NCI-H2196 treated with DMSO at 0.1 percent for 48 hours (cell line): ENCODE results near the gene SV2B.

Source experiments
- DNase-seq: peaks from one replicate; lab custom pipeline; 2025; ENCODE audit not compliant: unreplicated experiment; lab: John Stamatoyannopoulos, UW

The SV2B gene

GRCh38 chr15:91225741-91226140, 125.7 kb downstream of the SV2B start:
- no peak for DNase-seq

DNA sequence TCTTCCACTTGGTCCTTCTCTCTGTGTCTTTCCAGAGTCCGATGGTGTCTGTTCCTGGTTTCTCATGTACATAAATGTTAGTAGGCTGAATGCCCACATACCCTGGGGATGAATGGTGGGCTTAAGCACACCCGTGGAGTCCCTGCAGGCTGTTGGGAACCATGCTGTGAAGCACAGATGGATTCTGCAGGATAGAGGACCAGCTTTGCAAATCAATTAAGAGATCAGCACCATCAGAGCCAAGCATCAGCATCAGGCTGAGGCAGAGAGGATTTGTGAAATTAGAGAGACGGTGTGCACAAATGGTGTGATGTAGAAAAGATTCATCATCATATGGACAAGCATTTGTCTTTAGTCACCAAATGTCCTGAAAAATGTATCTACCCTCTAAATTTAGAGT, 127.1 kb downstream of the SV2B start:
- no peak for DNase-seq

DNA sequence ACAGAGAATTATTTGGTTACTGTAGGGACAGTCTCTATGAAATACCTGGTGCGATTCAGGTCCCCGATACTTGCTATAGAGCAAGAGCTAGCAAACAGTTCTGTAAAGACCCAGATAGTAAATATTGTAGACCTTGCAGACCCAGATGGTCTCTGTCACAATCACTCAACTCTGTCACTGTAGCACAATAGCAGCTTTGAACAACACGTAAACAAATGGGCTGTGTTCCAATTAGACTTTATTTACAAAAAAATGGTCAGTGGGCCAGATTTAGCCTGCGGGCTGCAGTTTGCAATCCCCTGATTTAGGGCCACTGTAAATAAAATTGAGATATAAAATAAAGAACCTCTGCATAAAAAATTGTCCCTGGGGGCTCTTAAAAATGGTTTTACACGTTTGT, 127.7 kb downstream of the SV2B start:
- no peak for DNase-seq

GRCh38 chr15:91228383-91228782, 128.3 kb downstream of the SV2B start:
- DNase-seq: no peak

DNA sequence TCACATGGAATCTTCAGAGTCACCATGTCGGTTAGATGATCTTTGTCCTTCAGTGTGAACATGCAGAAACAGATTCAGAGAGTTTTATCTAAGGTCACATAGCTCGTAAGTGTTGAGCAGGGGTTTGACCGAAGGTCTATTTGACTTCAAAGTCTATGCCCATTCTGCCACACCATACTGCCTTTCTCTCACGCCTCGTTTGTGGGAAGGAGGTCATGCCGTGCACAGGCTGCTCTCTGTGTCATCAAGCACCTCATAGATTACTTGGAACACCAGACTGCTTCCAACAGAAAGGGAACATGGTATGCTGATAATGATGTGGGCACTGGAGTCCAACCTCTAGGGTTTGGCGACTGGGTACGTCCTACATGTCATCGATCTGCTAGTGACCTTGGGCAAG, 128.8 kb downstream of the SV2B start:
- DNase-seq: no peak

GRCh38 chr15:91231703-91232102, 131.6 kb downstream of the SV2B start:
- DNase-seq: no peak

DNA sequence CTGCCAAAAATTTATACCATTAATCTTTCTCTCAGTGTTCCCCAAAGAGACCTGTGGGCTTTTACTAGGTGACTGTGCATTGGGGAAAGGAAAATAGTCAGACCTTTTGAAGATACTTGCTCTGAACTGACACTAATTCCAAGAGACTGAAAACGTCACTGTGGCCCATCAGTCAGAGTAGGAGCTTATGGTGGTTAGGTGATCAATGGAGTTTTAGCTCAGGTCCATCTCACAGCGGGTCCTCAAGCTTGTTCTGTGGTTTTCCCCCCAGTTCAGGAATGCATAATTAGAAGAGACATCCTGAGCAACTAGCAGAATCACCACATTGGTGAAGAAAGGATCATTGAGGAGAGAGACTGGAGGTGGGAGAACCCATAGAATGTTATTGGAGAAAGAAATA, 134.7 kb downstream of the SV2B start:
- no peak for DNase-seq

- no peak for DNase-seq
Measured at GRCh38 chr15:91235376-91235775, 135.3 kb downstream of the SV2B start.

GRCh38 chr15:91237445-91237844, 137.4 kb downstream of the SV2B start:
- DNase-seq: no peak

DNA sequence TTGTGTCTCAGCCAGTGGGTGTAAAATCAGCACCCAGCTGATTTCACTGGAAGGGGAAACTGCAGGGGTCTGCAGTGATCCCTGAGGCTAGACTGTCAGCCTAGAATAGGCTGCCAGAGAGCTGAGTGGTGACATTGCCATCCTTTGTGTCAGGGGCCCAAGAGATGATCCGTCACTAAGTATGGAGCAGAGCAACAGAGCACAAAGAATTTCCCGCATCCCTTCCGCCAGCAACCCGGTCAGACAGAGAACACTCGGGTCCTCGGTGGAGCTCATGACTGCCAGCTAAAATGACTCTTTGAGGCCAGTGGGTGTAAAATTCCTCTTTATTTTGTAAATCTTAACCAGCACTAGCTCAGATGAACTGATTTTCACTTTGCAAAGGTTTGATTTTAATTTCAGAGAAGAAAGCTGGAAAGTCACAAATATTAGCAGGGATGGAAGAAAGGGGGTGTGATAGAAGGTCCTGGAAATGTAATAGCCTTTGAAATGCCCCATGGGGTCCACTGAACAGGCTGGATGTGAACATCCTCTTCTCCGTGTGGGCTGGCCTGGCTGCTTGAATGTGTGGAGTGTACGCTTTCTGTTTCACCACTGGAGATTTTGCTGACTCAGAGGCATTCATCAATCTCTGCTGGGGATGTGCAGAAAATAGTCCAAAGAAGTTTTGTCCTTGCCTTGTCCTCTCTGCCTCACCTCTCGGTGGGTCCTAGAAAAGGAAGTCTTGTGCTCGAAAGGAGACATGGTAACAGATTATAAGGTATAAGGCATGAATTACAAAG, 138.8 kb downstream of the SV2B start:
- DNase-seq: no peak

DNA sequence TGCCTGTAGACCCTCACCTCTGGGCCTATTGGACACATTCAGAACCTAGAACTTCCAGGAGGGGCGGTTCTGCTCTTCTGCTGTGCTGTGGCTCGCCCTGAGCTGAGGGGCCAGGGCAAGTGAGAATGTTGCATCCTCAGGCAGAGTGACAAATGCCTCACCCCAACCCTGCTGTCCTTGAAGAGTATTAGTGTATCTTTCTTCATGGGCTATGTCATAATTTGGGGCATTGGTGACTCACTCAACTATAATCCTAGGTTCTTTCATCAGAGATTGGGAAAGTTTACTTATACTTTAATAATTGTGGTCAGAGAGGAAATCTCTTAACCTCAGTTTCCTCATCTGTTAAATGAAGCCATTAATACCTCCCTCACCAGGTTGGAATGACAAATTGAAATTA, 143.8 kb downstream of the SV2B start:
- DNase-seq: no peak

DNA sequence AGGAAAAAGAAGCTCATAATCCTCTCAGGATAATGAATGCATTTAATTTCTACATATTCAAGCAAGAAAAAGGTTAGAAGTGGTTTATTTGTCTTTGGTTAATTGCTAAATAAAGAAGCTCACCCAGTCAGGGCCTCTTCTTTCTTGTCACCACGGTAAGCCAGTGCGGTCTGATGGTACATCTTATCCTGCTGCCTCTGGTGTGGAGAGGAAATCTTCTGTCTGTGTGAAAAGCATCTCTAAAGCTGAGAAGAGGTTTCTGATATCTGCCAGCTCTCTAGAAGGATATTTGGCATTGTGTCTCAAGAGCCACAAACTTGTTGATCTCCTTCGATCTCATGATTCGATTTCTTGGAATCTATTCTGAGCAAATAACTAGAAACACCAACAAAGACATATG, 144.9 kb downstream of the SV2B start:
- no peak for DNase-seq

DNA sequence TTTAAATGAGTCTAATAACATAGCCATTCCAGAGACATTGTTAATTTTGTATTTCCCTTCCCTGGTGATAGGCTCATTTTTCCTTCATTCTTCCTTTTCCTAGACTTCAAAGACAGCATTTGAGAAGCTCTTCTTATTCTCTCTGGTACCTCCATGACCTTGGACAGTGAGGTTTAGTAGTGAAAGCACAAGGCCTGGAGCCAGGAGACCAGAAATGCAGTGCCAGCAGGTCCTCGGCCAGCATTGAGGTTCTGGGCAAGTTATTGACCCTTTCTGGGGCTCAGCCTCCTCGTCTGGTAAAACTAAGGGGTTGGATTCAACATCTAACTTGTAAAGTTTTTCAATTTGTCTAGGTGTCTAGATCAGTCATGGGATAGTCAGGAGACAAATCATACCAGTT, 146.9 kb downstream of the SV2B start:
- no peak for DNase-seq

DNA sequence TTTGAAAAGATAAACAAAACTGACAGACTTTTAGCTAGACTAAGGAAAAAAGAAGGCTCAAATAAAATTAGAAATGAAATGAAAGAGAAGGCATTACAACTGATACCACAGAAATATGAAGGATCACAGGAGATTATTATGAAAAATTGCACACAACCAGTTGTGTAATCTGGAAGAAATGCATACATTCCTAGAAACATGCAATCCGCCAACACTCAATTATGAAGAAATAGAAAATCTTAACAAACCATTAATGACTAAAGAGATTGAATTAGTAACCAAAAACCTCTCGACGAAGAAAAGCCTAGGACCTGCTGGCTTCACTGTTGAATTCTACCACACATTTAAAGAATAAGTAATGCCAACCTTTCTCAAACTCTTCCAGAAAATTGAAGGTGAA, 149.5 kb downstream of the SV2B start:
- DNase-seq: no peak

DNA sequence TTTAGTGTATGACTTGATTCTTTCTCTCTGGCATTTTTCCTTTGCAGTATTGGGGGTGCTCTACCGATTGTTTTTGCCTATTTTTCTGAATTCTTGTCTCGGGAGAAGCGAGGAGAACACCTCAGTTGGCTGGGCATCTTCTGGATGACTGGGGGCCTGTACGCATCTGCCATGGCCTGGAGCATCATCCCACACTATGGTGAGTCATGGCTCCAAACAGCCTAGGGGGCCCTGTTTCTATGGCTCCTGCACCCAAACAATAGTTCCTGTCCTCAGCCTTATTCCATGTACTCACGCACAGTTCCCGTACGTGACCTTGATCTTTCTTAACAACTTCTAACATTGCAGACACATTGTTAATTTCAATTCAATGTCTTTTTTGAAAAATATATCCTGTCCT, 152.3 kb downstream of the SV2B start:
- DNase-seq: no peak

DNA sequence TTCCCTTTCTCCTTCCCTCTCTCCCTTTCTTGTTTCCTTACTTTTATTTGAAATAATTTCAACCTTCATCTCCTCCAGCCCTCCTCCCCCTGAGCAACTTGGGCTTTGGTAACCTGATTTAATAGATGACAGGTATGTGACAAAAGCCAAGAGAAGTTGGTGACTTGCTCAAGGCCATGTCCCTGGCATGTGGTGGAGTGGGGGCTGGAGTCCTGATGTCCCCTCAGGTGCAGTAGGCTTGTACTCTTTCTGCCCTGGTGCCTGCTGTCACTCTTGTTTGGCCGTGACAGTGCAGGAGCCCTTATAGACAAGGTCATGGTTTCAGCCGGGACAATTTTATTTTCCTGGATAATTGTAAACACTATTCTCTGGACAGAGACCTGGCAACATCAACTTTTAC, 152.7 kb downstream of the SV2B start:
- no peak for DNase-seq

DNA sequence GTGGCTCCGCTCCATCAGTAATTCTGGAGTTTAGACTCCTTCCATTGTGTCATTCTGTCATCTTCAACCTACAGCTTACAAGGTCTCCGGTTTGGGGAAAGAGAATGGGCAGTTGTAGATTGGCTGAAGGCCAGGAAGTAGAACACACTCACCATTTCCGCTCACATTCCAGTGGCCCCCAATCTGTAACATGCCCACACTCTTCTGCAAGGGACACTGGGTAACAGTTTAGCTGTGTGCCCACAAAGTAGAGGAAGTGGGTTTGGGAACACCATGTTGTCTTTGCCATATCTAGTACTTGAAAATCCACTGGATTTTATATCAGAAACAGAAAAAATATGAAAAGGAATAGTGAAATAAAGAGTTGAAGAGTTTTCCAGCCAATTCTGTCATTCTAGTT, 153.5 kb downstream of the SV2B start:
- no peak for DNase-seq

GRCh38 chr15:91254766-91255165, 154.7 kb downstream of the SV2B start:
- DNase-seq: no peak

DNA sequence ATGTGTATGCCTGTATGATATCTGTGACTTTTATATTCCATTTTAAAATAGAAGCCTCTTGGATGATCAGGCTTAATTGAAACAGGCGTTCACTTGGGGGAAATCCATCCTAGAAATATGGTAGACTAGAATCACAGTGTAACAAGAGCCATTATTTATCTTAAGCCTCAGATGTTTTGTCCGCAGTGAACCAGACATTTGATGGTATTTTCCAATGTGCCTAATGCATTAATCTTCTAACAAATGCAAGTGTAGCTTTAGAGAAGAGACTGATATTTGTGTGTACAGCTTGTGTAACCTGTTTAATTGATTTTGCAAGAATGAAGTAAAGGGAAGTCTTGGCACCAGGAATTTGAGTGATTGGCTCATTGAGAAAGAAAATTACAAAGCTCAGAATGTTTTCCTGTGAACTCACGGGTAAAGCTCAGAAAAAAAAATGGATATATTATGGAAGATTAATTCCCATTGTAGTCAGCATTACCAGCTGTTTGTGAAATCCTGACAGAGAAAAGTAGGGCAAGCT, 155.7 kb downstream of the SV2B start:
- DNase-seq: no peak

DNA sequence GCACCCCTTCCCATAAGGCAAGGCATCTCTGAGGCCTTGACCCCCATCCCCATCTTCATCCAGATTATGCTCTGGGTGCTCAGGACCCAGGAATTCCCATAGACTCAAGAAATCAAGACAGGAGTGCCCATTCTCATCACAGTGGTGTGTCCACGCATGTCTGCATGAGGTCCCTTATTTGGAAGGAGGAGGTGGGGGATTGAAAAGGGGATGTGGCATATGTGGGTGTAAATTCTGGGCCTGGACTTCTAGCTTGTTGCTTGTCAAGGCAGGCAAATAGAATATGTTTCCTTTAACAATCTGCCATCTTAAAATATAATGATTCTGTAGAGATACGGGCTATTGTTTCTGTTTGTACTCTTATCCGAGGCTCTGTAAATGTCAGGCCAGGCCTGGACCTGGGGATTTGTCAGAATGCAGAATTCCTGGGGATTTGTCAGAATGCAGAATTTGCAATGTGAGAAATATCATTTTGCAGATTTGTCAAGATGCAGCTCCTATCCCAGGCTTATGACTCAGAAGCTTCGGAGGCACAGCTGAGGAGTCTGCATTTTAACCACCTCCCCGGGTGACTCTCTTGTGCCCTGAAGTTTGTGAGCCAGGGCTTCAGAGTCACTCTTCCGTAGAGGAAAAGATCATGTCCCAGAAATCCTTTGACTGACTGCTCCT, 157.8 kb downstream of the SV2B start:
- no peak for DNase-seq

DNA sequence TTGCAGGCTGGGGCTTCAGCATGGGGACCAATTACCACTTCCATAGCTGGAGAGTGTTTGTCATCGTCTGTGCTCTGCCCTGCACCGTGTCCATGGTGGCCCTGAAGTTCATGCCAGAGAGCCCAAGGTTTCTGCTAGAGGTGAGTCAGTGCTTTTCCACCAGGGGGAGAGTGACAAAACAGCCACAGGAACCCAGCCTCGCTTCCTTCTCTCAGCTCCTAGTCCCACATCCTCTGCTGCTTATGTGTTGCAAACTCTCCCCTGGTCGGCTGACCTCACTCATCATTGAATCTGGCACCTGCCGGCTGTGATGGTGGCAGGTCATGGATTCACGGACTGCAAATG, 158.3 kb downstream of the SV2B start:
- no peak for DNase-seq

DNA sequence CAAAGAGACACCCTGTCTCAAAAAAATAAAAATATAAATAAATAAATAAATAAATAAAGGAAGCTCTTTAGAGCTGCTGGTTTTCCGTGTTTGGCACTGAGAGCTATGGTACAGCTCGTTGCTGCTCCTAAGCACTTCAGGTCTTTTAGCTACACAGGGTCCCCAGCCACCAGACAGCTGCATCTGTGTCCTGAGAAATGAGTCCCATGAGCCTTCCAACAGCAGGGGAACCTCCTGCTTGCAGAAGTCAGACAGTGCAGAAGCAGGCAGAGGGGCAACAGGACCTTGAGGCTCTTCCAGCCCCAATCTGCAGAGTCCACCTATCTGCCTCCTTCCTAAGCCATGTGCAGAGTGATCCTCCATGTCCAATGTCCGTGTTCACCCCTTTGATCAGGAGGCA, 159.0 kb downstream of the SV2B start:
- DNase-seq: no peak

GRCh38 chr15:91261345-91261744, 161.3 kb downstream of the SV2B start:
- no peak for DNase-seq
